Mesothelial cell of epicardium (in vitro differentiated cells): ENCODE results near the gene KPNB1. TPM values are rescaled to one million over a fixed set of nuclear protein-coding genes. Genes with fewer than 3 reads are reported as not detected.

Source experiments
- DNase-seq, 2 experiments: peaks; one replicate each; pipeline ENCODE4 v3.0.0; 2021; ENCODE audit warnings: low spot score in 2 of 2; ENCODE audit not compliant: unreplicated experiment in 2 of 2
- H3K27ac Mint-ChIP-seq: 2 replicates; pipeline ENCODE4 v1.8.0; 2021; ENCODE audit warnings: mixed read lengths
- H3K27me3 Mint-ChIP-seq: 2 replicates; pipeline ENCODE4 v1.8.0; 2021; ENCODE audit warnings: low read depth, mixed read lengths
- H3K36me3 Mint-ChIP-seq: 2 replicates; pipeline ENCODE4 v1.8.0; 2021; ENCODE audit warnings: mixed read lengths
- H3K4me1 Mint-ChIP-seq: 2 replicates; pipeline ENCODE4 v1.8.0; 2021; ENCODE audit warnings: mixed read lengths
- H3K4me3 Mint-ChIP-seq: 2 replicates; pipeline ENCODE4 v1.8.0; 2021; ENCODE audit warnings: mild to moderate bottlenecking, moderate library complexity, mixed read lengths
- H3K9me3 Mint-ChIP-seq: 2 replicates; pipeline ENCODE4 v1.8.0; 2021; ENCODE audit warnings: mixed read lengths
- CTCF ChIP-seq: fragments of 200-600 bp; sonication (generic); IDR thresholded peaks from one replicate; pipeline ENCODE4 v1.5.0; 2021; ENCODE audit warnings: antibody characterized with exemption; ENCODE audit not compliant: unreplicated experiment
- total RNA-seq: library from RNA; stranded (reverse); gene quantifications from 3 replicates; pipeline ENCODE4 v1.2.1, GENCODE V29; 2021

KPNB1 gene
- total RNA-seq, 1 donor from 2014 or later = 302 TPM

GRCh38 chr17:47704116-47704515, 54.4 kb downstream of the KPNB1 start:
- DNase-seq = no peak
- no peak overlapping the region for H3K4me3 Mint-ChIP-seq
- TF ChIP-seq CTCF = no peak
- H3K27ac Mint-ChIP-seq = no peak overlapping the region
- H3K4me1 Mint-ChIP-seq = peaks cover 5% of the 10 kb centered on the region
- H3K36me3 Mint-ChIP-seq = peaks cover 11% of the 10 kb centered on the region
- peaks cover 14% of the 10 kb centered on the region for H3K27me3 Mint-ChIP-seq
- H3K9me3 Mint-ChIP-seq = no peaks in the 10 kb centered on the region

- peaks cover 12% of the 10 kb centered on the region for H3K36me3 Mint-ChIP-seq
- H3K9me3 Mint-ChIP-seq = no peaks in the 10 kb centered on the region
- H3K27me3 Mint-ChIP-seq = peaks cover 18% of the 10 kb centered on the region
- no peak overlapping the region for H3K4me3 Mint-ChIP-seq
- no peak overlapping the region for H3K27ac Mint-ChIP-seq
- TF ChIP-seq CTCF = no peak
- DNase-seq = no peak
- peaks cover 5% of the 10 kb centered on the region for H3K4me1 Mint-ChIP-seq
These were observed 55.0 kb downstream of the KPNB1 start for GRCh38 chr17:47704736-47705135.

- TF ChIP-seq CTCF = no peak
- H3K9me3 Mint-ChIP-seq = no peaks in the 10 kb centered on the region
- H3K36me3 Mint-ChIP-seq = peaks cover 17% of the 10 kb centered on the region
- DNase-seq = no peak
- H3K4me3 Mint-ChIP-seq = no peak overlapping the region
- peaks cover 5% of the 10 kb centered on the region for H3K4me1 Mint-ChIP-seq
- peaks cover 20% of the 10 kb centered on the region for H3K27me3 Mint-ChIP-seq
- no peak overlapping the region for H3K27ac Mint-ChIP-seq
These were observed 56.1 kb downstream of the KPNB1 start for GRCh38 chr17:47705536-47706530.

GRCh38 chr17:47707056-47707804, 57.5 kb downstream of the KPNB1 start:
- Mint-ChIP-seq H3K27me3 (peaks cover 20% of the 10 kb centered on the region), H3K36me3 (peaks cover 19% of the 10 kb centered on the region), H3K27ac (no peak overlapping the region), H3K4me3 (no peak overlapping the region), H3K4me1 (no peaks in the 10 kb centered on the region), H3K9me3 (no peaks in the 10 kb centered on the region)
- no peak for DNase-seq
- TF ChIP-seq CTCF = no peak

GRCh38 chr17:47707884-47708283, 58.2 kb downstream of the KPNB1 start:
- H3K27me3 Mint-ChIP-seq = peaks cover 24% of the 10 kb centered on the region
- H3K9me3 Mint-ChIP-seq = no peaks in the 10 kb centered on the region

More at GRCh38 chr17:47707884-47708283, 58.2 kb downstream of the KPNB1 start:
- H3K36me3 Mint-ChIP-seq = peaks cover 19% of the 10 kb centered on the region
- no peak for DNase-seq
- no peak for TF ChIP-seq CTCF
- H3K4me3 Mint-ChIP-seq = no peak overlapping the region
- H3K27ac Mint-ChIP-seq = no peak overlapping the region
- H3K4me1 Mint-ChIP-seq = no peaks in the 10 kb centered on the region
